GM18907 (cell line): ENCODE measurements around the gene TEX9.

Experiments used
- ATAC-seq: cut with Tn5 transposase; IDR thresholded peaks from one replicate; pipeline ENCODE4 v1.9.1; 2021; ENCODE audit warnings: mild to moderate bottlenecking, moderate library complexity; ENCODE audit not compliant: unreplicated experiment

The TEX9 gene

DNA sequence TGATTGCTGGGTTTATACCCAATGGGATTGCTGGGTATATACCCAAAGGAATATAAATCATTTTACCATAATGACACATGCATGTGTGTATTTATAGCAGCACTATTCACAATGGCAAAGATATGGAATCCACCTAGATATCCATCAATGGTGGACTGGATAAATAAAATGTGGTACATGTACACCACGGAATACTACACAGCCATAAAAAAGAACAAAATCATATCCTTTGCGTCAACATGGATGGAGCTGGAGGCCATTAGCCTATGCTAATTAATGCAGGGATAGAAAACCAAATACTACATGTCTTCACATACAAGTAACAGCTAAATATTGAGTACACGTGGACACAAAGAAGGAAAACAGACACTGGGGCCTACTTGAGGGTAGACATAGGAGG is 77.1 kb downstream of the TEX9 start:
- no peak for ATAC-seq

GRCh38 chr15:56445746-56446145 is 80.5 kb downstream of the TEX9 start:
- no peak for ATAC-seq

DNA sequence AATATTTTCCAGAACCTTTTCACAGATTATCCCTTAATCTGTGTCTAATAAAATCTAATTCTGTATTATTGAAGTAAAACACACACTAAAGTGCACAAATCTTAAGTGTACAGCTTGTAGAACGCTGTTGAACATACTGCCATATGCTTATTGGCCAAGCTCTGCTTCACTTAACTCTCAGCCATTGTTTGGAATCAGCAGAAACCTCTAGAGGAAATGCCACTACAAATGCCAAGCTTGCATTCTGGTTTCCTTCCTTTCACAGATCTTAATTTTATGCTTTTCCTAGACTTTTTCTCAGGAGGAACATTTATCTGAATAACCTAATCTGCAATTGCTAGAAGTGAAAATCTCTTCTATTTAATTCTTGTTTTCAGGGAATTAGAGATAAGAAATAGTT is 89.6 kb downstream of the TEX9 start:
- ATAC-seq: no peak

DNA sequence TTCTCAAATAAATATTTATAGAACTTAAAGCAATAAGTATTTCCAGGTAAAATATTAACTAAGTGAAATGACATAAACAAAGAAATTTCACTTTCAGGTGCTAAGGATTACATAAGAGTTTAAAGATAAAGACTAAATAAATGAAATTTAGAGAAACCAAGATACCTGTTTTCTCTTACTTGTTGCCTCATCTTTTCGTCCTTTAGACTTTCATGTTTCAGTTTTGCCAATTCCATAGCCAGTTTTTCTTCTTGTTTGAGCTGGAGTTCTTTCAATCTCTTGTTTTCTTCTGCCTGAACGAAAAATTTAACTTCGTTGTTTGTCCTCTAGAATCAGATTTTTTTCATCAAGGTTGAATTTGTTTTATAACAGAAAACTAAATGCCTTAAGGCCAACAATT is 91.0 kb downstream of the TEX9 start:
- ATAC-seq: no peak

DNA sequence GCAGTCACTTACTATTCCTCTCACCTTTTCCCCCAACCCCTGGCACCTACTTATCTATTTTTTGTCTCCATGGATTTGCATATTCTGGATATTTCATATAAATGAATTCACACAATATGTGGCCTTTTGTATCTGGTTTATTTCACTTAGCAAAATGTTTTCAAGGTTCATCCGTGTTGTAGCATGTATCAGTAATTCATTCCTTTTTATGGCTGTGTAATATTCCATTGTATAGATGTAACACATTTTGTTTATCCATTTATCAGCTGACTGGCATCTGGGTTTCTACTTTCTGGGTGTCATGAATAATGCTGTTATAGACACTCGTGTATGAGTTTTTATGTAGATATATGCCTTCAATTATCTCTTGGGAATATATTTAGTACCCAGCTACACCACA is 93.9 kb downstream of the TEX9 start:
- no peak for ATAC-seq

DNA sequence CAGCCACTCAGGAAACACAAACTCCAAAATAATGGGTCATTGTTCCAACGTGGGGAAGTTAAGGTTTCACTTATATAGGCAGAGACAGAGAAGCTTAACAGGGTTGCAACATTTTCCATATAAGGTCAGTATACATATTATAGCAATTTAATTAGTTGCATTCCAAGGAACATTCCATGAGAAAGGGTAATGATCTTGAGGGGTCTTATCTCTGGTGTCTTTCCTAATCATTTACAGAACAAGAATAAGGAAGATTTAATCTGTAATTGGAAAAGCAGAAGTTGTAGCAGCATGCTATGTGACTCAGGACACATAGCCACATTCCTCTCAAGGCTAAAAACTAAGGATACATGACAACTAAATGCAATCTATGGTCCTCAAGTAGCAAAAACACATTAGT is 94.8 kb downstream of the TEX9 start:
- ATAC-seq: no peak

- no peak for ATAC-seq
Observed at GRCh38 chr15:56460947-56461346, 95.7 kb downstream of the TEX9 start.

DNA sequence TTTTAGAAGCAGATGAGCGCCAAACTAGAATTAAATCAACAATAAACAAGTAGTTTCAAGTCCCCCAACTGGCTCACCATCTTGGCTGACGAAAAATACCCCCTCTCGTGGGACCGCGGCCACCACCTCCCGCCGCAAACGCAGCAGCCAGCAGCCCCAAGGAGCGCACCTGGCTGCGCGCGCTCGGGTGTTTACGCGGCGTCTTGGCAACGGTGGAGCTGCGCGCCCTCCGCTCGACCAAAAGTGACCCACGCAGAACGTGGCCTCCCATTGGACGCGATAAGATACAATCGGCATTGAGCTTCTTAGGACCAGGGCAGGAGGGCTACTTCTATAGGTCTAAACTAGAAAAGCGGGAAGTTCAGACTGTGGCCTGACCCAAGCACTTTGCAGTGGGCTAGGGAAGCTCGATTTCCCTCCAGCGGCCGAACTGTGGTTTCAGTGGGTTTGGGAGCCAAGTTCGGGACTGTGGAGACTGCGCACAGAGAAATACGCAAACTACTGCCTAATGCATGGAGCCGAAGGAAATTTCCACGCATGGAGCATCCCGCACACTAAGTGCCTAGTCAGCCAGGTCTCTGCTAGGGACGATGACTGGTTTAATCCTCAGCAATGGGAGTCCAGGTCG is 99.8 kb downstream of the TEX9 start, which contains the start of gene MNS1:
Gene MNS1, minus strand, starts transcription at position 245 of the 628 bp plus-strand sequence. Its CDS starts 165 bp downstream, at position 80.
- peak; percentile 99 for ATAC-seq

- ATAC-seq: no peak
Observed at GRCh38 chr15:56467616-56468015, 102.4 kb downstream of the TEX9 start.

- peak; percentile 60 for ATAC-seq
Observed at GRCh38 chr15:56468401-56468800, 103.2 kb downstream of the TEX9 start.

DNA sequence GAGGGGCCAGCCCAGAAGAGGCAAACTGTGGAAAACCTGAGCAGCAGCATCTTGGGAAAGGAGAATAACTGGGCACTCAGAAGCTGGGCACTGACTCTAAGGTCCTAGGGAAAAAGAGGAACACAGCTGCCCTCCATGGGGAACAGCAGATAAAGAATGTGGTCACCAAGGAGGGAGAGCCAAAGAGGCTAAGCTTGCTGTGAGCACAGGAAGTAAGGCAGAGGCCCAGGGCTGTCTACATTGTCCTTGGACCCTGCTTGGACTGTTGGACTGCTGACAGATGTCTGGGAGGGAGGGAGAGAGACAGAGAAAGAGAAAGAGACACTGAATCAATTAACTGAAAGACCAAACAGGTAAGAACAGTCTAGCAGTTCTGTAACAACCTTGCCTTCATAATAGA is 104.3 kb downstream of the TEX9 start:
- ATAC-seq: no peak

- no peak for ATAC-seq
Observed at GRCh38 chr15:56471440-56472069, 106.3 kb downstream of the TEX9 start.

DNA sequence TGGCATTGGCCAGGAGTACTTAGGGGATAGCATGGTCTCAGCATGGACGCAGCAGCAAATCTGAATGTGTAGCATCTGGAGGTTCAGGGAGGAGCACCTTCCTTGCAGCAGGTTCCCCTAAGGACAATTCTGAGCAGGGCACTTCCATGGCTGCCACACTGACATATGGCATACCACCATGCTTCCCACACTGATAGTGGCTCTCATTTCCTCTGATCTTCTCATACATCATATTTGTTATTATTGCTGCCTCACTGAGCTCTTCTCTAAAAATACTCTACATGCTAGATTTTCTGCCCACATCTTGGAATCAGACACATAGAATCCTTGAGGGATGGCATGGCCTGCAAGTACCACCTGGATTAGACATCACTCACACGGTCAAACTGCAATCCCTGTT is 107.1 kb downstream of the TEX9 start:
- ATAC-seq: no peak

- no peak for ATAC-seq
Observed at GRCh38 chr15:56473017-56473416, 107.8 kb downstream of the TEX9 start.

DNA sequence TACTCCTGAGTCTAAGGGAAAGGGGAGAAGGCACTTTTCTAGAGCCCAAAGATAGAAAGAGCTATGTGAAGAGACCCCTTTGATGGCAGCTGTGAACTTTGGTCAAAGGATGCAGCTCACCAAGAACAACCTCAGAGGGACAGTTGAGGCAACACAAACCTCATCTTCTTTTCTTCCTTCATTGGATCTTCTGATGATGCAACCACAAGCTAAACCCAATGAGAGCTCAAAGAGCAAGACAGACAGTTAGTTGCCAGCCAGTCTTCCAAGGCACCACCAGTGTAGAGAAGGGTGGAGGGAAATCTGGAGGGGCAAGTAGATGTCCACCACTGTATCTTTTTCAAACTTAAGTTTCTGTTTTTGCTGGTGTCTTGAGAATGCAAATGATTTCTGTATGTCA is 110.1 kb downstream of the TEX9 start:
- ATAC-seq: no peak
